Endometrial microvascular endothelial cells (primary cell): ENCODE measurements around the gene FGD6. TPM values are rescaled to one million over a fixed set of nuclear protein-coding genes. Genes with fewer than 3 reads are reported as not detected.
"Not testable (repeated sequence)": the region's sequence is repeated elsewhere in the genome, so short reads cannot be mapped to it uniquely, and the experiment has no call there.

Experiments used
- in situ Hi-C: cut with HindIII; loops from 2 replicates; pipeline ENCODE4 v1.10.0; 2017; ENCODE audit warnings: low sequenced_read_pairs, low pct_unique_long_range_greater_than_20kb; ENCODE audit errors: inconsistent ontology term
- total RNA-seq: library from RNA; depleted of rRNA; stranded (reverse); fragments of >200 nt; gene quantifications from one replicate; pipeline ENCODE4 v1.2.3, GENCODE V29; 2015; ENCODE audit errors: inconsistent ontology term

The FGD6 gene
- total RNA-seq, 1 donor from 2014 or later: 13.9 TPM

- in situ Hi-C loops: loop anchor here (10.0 kb wide), 2 partner anchors 48 to 98 kb away; no protein-coding TSS in a partner anchor
Measured at GRCh38 chr12:95213119-95213518, 4.1 kb downstream of the FGD6 start.

GRCh38 chr12:95212586-95212985 is 4.7 kb downstream of the FGD6 start:
- in situ Hi-C loops: loop anchor here (10.0 kb wide), 2 partner anchors 48 to 98 kb away; no protein-coding TSS in a partner anchor

GRCh38 chr12:95208678-95209077 is 8.6 kb downstream of the FGD6 start:
- in situ Hi-C loops: no loop called here

GRCh38 chr12:95207407-95207806 is 9.9 kb downstream of the FGD6 start:
- in situ Hi-C loops: no loop called here

GRCh38 chr12:95206916-95207315 is 10.4 kb downstream of the FGD6 start:
- in situ Hi-C loops: no loop called here

- in situ Hi-C loops: no loop called here
Measured at GRCh38 chr12:95205685-95206084, 11.6 kb downstream of the FGD6 start.

GRCh38 chr12:95205016-95205624 is 12.1 kb downstream of the FGD6 start:
- in situ Hi-C loops: no loop called here

- in situ Hi-C loops: no loop called here
Measured at GRCh38 chr12:95204141-95204866, 13.0 kb downstream of the FGD6 start.

- in situ Hi-C loops: no loop called here
Measured at GRCh38 chr12:95203487-95204030, 13.7 kb downstream of the FGD6 start.

GRCh38 chr12:95202691-95203486 is 14.4 kb downstream of the FGD6 start:
- in situ Hi-C loops: no loop called here

- in situ Hi-C loops: no loop called here
Measured at GRCh38 chr12:95201056-95201670, 16.1 kb downstream of the FGD6 start.

- in situ Hi-C loops: no loop called here
Measured at GRCh38 chr12:95200128-95200894, 17.0 kb downstream of the FGD6 start.

- in situ Hi-C loops: no loop called here
Measured at GRCh38 chr12:95198914-95199313, 18.4 kb downstream of the FGD6 start.

- in situ Hi-C loops: no loop called here
Measured at GRCh38 chr12:95197636-95198035, 19.6 kb downstream of the FGD6 start.

GRCh38 chr12:95196875-95197569 is 20.2 kb downstream of the FGD6 start:
- in situ Hi-C loops: not testable (repeated sequence)

- in situ Hi-C loops: no loop called here
Measured at GRCh38 chr12:95195122-95195521, 22.1 kb downstream of the FGD6 start.

GRCh38 chr12:95193139-95193538 is 24.1 kb downstream of the FGD6 start:
- in situ Hi-C loops: no loop called here

GRCh38 chr12:95192271-95192670 is 25.0 kb downstream of the FGD6 start:
- in situ Hi-C loops: no loop called here
